Fibroblast of the aortic adventitia (primary cell): Measurements from ENCODE around the gene NAXD. TPM values are rescaled to one million over a fixed set of nuclear protein-coding genes. Genes with fewer than 3 reads are reported as not detected.
"Not testable (repeated sequence)": the region's sequence is repeated elsewhere in the genome, so short reads cannot be mapped to it uniquely, and the experiment has no call there.

Source experiments
- DNase-seq: peaks from one replicate; pipeline ENCODE4 v3.0.0-alpha.2; 2010; ENCODE audit warnings: low read depth
- H3K4me3 ChIP-seq: 2 replicates; pipeline ENCODE4 v1.5.1; 2011; ENCODE audit warnings: low read depth, mild to moderate bottlenecking, control low read depth, low read length, moderate library complexity
- total RNA-seq: library from RNA; depleted of rRNA; stranded (reverse); fragments of >200 nt; gene quantifications from 2 replicates; pipeline ENCODE4 v1.2.3, GENCODE V29; 2012; ENCODE audit warnings: low replicate concordance
- TF ChIP-seq, protein P1 (sequence below): IDR thresholded peaks from 2 replicates; pipeline ENCODE4 v1.5.1; 2011; ENCODE audit warnings: mild to moderate bottlenecking, low read length, control low read depth, inconsistent platforms; ENCODE audit not compliant: insufficient read depth

The NAXD gene
- total RNA-seq, 1 donor = 14.9 TPM

- TF ChIP-seq, protein P1, sequence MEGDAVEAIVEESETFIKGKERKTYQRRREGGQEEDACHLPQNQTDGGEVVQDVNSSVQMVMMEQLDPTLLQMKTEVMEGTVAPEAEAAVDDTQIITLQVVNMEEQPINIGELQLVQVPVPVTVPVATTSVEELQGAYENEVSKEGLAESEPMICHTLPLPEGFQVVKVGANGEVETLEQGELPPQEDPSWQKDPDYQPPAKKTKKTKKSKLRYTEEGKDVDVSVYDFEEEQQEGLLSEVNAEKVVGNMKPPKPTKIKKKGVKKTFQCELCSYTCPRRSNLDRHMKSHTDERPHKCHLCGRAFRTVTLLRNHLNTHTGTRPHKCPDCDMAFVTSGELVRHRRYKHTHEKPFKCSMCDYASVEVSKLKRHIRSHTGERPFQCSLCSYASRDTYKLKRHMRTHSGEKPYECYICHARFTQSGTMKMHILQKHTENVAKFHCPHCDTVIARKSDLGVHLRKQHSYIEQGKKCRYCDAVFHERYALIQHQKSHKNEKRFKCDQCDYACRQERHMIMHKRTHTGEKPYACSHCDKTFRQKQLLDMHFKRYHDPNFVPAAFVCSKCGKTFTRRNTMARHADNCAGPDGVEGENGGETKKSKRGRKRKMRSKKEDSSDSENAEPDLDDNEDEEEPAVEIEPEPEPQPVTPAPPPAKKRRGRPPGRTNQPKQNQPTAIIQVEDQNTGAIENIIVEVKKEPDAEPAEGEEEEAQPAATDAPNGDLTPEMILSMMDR = no peak
- peak; percentile 29 for DNase-seq
- no peak overlapping the region for H3K4me3 ChIP-seq
Measured at GRCh38 chr13:110628477-110628793, 13.1 kb downstream of the NAXD start.

DNA sequence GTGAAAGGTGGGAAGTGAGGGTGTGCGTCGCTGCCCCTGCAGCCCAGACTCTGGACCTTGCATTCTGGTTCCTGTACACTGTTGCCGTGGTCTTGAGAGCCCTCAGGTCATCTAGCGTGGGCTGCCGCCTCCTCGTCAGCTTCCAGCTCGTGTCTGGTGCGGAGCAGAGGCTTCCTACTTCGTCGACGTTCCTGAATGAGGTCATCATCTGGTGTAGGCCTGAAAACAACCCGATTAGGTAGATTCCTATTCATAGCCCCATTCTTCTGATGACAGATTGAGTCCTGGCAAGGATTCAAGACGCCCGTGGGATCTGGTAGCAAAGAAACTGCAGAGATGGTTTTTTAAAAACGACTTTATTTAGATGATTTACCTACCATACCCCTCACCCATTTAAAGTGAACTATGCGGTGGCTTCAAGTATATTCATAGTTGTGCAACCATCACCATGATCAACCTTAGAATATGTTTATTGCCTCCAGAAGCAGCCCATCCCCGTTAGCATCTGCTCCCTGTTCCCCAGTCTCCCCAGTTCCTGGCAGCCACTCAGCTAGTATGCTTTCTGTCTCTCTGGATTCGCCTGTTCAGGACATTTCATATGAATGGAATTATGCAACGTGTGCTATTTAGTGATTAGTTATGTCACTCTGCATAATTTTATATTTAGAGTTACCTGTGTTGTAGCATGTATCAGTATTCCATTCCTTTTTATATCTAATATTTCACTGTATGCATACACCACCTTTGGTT lies 13.8 kb downstream of the NAXD start:
- TF ChIP-seq, protein P1 = no peak
- H3K4me3 ChIP-seq = no peak overlapping the region
- DNase-seq = no peak

- TF ChIP-seq, protein P1 = no peak
- DNase-seq = no peak
- H3K4me3 ChIP-seq = no peak overlapping the region
Measured at GRCh38 chr13:110629735-110630134, 14.4 kb downstream of the NAXD start.

GRCh38 chr13:110630566-110631119 lies 15.3 kb downstream of the NAXD start:
- no peak overlapping the region for H3K4me3 ChIP-seq
- TF ChIP-seq, protein P1 = no peak
- no peak for DNase-seq

DNA sequence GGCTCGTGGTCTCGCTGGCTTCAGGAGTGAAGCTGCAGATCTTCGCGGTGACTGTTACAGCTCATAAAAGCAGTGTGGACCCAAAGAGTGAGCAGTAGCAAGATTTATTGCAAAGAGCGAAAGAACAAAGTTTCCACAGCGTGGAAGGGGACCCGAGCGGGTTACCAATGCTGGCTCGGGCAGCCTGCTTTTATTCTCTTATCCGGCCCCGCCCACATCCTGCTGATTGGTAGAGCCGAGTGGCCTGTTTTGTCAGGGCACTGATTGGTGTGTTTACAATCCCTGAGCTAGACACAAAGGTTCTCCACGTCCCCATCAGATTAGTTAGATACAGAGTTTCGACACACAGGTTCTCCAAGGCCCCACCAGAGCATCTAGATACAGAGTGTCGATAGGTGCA lies 16.9 kb downstream of the NAXD start:
- DNase-seq, H3K4me3 ChIP-seq: not testable (repeated sequence)

- H3K4me3 ChIP-seq = no peak overlapping the region
- no peak for DNase-seq
- TF ChIP-seq, protein P1 = no peak
Measured at GRCh38 chr13:110633776-110634175, 18.4 kb downstream of the NAXD start.

- no peak for DNase-seq
- TF ChIP-seq, protein P1 = no peak
- H3K4me3 ChIP-seq = no peak overlapping the region
Measured at GRCh38 chr13:110634558-110634957, 19.2 kb downstream of the NAXD start.
